A549 (cell line): Measurements from ENCODE around the gene ANXA10.

ENCODE experiments used
- FOSB ChIP-seq: fragments of 250-450 bp; sonication (Bioruptor Pico); IDR thresholded peaks from 2 replicates; pipeline ENCODE4 v1.5.0; 2020; ENCODE audit warnings: mild to moderate bottlenecking, moderate library complexity
- JUN ChIP-seq, 2 experiments: fragments of >200 bp; sonication (Bioruptor Twin); formaldehyde crosslinking; IDR thresholded peaks; 2 replicates in 1 of 2; 3 replicates in 1 of 2; pipeline ENCODE4 v1.6.1; 2016 to 2017
- MAZ ChIP-seq: fragments of 150-350 bp; IDR thresholded peaks from 2 replicates; pipeline ENCODE4 v1.6.1; 2014; ENCODE audit warnings: antibody characterized with exemption, low read depth, low read length, borderline replicate concordance
- NPAS2 ChIP-seq: fragments of 250-450 bp; sonication (Bioruptor Pico); IDR thresholded peaks from 2 replicates; pipeline ENCODE4 v1.8.0; 2022; ENCODE audit warnings: mild to moderate bottlenecking, moderate library complexity, borderline replicate concordance
- POLR2A ChIP-seq: IDR thresholded peaks from 2 replicates; pipeline ENCODE4 v1.6.1; 2012; ENCODE audit warnings: mild to moderate bottlenecking, low read length
- RAD21 ChIP-seq, 2 experiments: fragments of >200 bp in 1 of 2; sonication (Bioruptor Twin) in 1 of 2; formaldehyde crosslinking in 1 of 2; IDR thresholded peaks in 1 of 2; conservative IDR thresholded peaks in 1 of 2; 2 replicates in 1 of 2; 3 replicates in 1 of 2; pipeline ENCODE4 v1.6.1; 2012 to 2018; ENCODE audit warnings: inconsistent platforms in 1 of 2
- RCOR1 ChIP-seq: fragments of 150-350 bp; IDR thresholded peaks from 2 replicates; pipeline ENCODE4 v1.6.1; 2014; ENCODE audit warnings: antibody characterized with exemption, low read length, low read depth
- RFX5 ChIP-seq: fragments of 450-650 bp; IDR thresholded peaks from 2 replicates; pipeline ENCODE4 v1.7.1; 2014; ENCODE audit warnings: antibody characterized with exemption, mild to moderate bottlenecking, moderate library complexity
- TP53 ChIP-seq: fragments of 250-450 bp; sonication (Bioruptor Pico); IDR thresholded peaks from 2 replicates; pipeline ENCODE4 v1.5.0; 2021; ENCODE audit warnings: mild to moderate bottlenecking, moderate library complexity
- TF ChIP-seq, protein P1 (sequence below): fragments of >200 bp; sonication (Bioruptor Twin); formaldehyde crosslinking; IDR thresholded peaks from 3 replicates; pipeline ENCODE4 v1.5.1; 2016
- TF ChIP-seq, protein P2 (sequence below): fragments of 450-650 bp; IDR thresholded peaks from 2 replicates; pipeline ENCODE4 v1.6.1; 2014; ENCODE audit warnings: antibody characterized with exemption

GRCh38 chr4:168152837-168153500, 60.6 kb downstream of the ANXA10 start:
- TF ChIP-seq, protein P1, sequence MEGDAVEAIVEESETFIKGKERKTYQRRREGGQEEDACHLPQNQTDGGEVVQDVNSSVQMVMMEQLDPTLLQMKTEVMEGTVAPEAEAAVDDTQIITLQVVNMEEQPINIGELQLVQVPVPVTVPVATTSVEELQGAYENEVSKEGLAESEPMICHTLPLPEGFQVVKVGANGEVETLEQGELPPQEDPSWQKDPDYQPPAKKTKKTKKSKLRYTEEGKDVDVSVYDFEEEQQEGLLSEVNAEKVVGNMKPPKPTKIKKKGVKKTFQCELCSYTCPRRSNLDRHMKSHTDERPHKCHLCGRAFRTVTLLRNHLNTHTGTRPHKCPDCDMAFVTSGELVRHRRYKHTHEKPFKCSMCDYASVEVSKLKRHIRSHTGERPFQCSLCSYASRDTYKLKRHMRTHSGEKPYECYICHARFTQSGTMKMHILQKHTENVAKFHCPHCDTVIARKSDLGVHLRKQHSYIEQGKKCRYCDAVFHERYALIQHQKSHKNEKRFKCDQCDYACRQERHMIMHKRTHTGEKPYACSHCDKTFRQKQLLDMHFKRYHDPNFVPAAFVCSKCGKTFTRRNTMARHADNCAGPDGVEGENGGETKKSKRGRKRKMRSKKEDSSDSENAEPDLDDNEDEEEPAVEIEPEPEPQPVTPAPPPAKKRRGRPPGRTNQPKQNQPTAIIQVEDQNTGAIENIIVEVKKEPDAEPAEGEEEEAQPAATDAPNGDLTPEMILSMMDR = no peak
- TF ChIP-seq RCOR1 (no peak), RFX5 (no peak), FOSB (CRISPR knock-in tag) (no peak), NPAS2 (CRISPR knock-in tag) (no peak), RAD21 (conservative IDR thresholded peaks at IDR 0.05 in 1 of 2, IDR thresholded peaks at IDR 0.05 in 1 of 2) (no peak), MAZ (no peak), TP53 (CRISPR knock-in tag) (no peak), JUN (IDR thresholded peaks at IDR 0.05) (no peak), POLR2A (no peak)
- TF ChIP-seq, protein P2, sequence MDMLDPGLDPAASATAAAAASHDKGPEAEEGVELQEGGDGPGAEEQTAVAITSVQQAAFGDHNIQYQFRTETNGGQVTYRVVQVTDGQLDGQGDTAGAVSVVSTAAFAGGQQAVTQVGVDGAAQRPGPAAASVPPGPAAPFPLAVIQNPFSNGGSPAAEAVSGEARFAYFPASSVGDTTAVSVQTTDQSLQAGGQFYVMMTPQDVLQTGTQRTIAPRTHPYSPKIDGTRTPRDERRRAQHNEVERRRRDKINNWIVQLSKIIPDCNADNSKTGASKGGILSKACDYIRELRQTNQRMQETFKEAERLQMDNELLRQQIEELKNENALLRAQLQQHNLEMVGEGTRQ = no peak
